CD4-positive, alpha-beta memory T cell (primary cell): ENCODE measurements around the gene OAS1. TPM values are rescaled to one million over a fixed set of nuclear protein-coding genes. Genes with fewer than 3 reads are reported as not detected.
"Not testable (repeated sequence)": the region's sequence is repeated elsewhere in the genome, so short reads cannot be mapped to it uniquely, and the experiment has no call there.

Source experiments
- CTCF ChIA-PET: fragments of 350-600 bp; sonication (Branson Sonifier 250); formaldehyde crosslinking; loops from one replicate; lab custom pipeline; 2021; ENCODE audit warnings: inconsistent platforms; ENCODE audit not compliant: partially characterized antibody; lab: Charles Lee
- POLR2A ChIA-PET: fragments of 350-600 bp; sonication (Branson Sonifier 250); formaldehyde crosslinking; loops from one replicate; lab custom pipeline; 2021; ENCODE audit not compliant: partially characterized antibody; lab: Charles Lee
- DNase-seq, 5 donors: peaks; one replicate each; pipeline versions ENCODE4 v3.0.0 to v3.0.0-alpha.2; 2020 to 2022; ENCODE audit warnings: mixed read lengths in 1 of 5
- H3K27ac ChIP-seq: one replicate; pipeline ENCODE4 v1.7.0; 2013; ENCODE audit warnings: low read depth, low read length
- H3K27me3 ChIP-seq: 2 replicates; pipeline ENCODE4 v1.7.0; 2013; ENCODE audit warnings: mild to moderate bottlenecking, low read length, moderate library complexity; ENCODE audit not compliant: insufficient read depth
- H3K36me3 ChIP-seq: 2 replicates; pipeline ENCODE4 v1.7.0; 2013; ENCODE audit warnings: mild to moderate bottlenecking, low read length, moderate library complexity; ENCODE audit not compliant: insufficient read depth
- H3K4me1 ChIP-seq: 2 replicates; pipeline ENCODE4 v1.7.0; 2013; ENCODE audit warnings: mild to moderate bottlenecking, low read length, moderate library complexity; ENCODE audit not compliant: insufficient read depth
- H3K4me3 ChIP-seq, 2 donors: one replicate each; pipeline ENCODE4 v1.7.0; 2013; ENCODE audit warnings: low read length in 2 of 2, mild to moderate bottlenecking in 1 of 2
- H3K9me3 ChIP-seq, 2 donors: one replicate each; pipeline ENCODE4 v1.7.0; 2013; ENCODE audit warnings: low read length in 2 of 2, control low read depth in 1 of 2; ENCODE audit not compliant: control insufficient read depth in 1 of 2
- H3K27ac Mint-ChIP-seq, 7 donors: one replicate each; pipeline ENCODE4 v1.8.0; 2020 to 2021; ENCODE audit warnings: mixed read lengths in 7 of 7, mild to moderate bottlenecking in 6 of 7, inconsistent platforms in 3 of 7, moderate library complexity in 3 of 7
- H3K27me3 Mint-ChIP-seq, 2 donors: one replicate each; pipeline ENCODE4 v1.8.0; 2020 to 2021; ENCODE audit warnings: mixed read lengths in 2 of 2
- H3K36me3 Mint-ChIP-seq, 2 donors: one replicate each; pipeline ENCODE4 v1.8.0; 2020 to 2021; ENCODE audit warnings: mixed read lengths in 2 of 2, inconsistent platforms in 1 of 2, mild to moderate bottlenecking in 1 of 2
- H3K4me1 Mint-ChIP-seq, 4 donors: one replicate each; pipeline ENCODE4 v1.8.0; 2020 to 2021; ENCODE audit warnings: mixed read lengths in 4 of 4, mild to moderate bottlenecking in 1 of 4
- H3K4me3 Mint-ChIP-seq, 8 donors: one replicate each; pipeline ENCODE4 v1.8.0; 2020 to 2021; ENCODE audit warnings: mixed read lengths in 8 of 8, mild to moderate bottlenecking in 7 of 8, moderate library complexity in 6 of 8, inconsistent platforms in 3 of 8
- H3K9me3 Mint-ChIP-seq, 8 donors: one replicate each; pipeline ENCODE4 v1.8.0; 2020 to 2021; ENCODE audit warnings: mixed read lengths in 8 of 8, mild to moderate bottlenecking in 5 of 8, inconsistent platforms in 3 of 8, moderate library complexity in 1 of 8
- intact Hi-C: fragments of 100-400 bp; cut with micrococcal nuclease; formaldehyde crosslinking; loops from one replicate; pipeline ENCODE4 v1.15.1; 2023
- polyA plus RNA-seq, 2 donors: library from polyadenylated mRNA; unstranded; fragments of 300-500 nt; fragmentation: Illumina TruSeq; gene quantifications; one replicate each; pipeline ENCODE4 v1.2.3, GENCODE V29; 2021
- total RNA-seq, 2 experiments: library from RNA; stranded (reverse); gene quantifications; one replicate each; pipeline ENCODE4 v1.2.3, GENCODE V29; 2021

Gene OAS1
- total and polyA plus RNA-seq, 4 experiments from 2014 or later, result 8.4 to 49.3 (median 20.6) TPM

DNA sequence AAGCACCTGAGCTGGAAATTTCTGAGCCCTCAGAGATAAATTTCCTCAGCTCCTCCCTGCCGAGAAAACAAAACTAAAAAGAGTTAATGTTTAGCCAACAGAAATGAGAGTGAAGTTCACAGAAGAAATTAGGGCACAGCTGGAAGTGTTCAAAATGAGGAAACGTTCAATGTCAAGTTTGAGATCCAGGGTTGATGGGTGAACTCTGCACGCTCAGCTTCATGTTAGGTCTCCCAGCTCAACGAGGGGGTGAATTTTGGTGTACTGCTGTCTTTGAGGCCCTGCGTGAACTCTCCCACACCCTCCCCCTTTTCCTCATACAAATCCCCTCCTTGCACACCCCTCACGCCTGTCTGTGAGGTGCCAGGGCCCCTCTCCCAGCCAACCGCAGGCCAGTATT, 18.2 kb downstream of the OAS1 start:
- CTCF ChIA-PET, result interaction anchor here (1.2 to 1.5 kb wide), 2 partner anchors 25 to 68 kb away, joined by 3 to 6 read pairs; no protein-coding TSS in a partner anchor
- Mint-ChIP-seq H3K4me1 (peaks cover 0 to 3% (median 0%) of the 10 kb centered on the region in 4 donors), H3K4me3 (no peak overlapping the region), H3K27me3 (no peaks in the 10 kb centered on the region), H3K27ac (peak overlapping the region in 1 of 7 donors; percentile 69), H3K9me3 (peaks cover 0 to 8% (median 3%) of the 10 kb centered on the region in 8 donors), H3K36me3 (peaks cover 26 to 60% of the 10 kb centered on the region in 2 donors)
- intact Hi-C loops, result no loop called here
- no peak overlapping the region for H3K27ac ChIP-seq
- no peaks in the 10 kb centered on the region for H3K9me3 ChIP-seq
- DNase-seq, result no peak
- no peaks in the 10 kb centered on the region for H3K4me1 ChIP-seq
- H3K36me3 ChIP-seq, result peaks cover 12% of the 10 kb centered on the region
- no peak overlapping the region for H3K4me3 ChIP-seq
- POLR2A ChIA-PET, result interaction anchor here (1.1 kb wide), 1 partner anchor 54 kb away, joined by 3 read pairs; the partner anchor contains the start of gene OAS2
- H3K27me3 ChIP-seq, result no peaks in the 10 kb centered on the region

DNA sequence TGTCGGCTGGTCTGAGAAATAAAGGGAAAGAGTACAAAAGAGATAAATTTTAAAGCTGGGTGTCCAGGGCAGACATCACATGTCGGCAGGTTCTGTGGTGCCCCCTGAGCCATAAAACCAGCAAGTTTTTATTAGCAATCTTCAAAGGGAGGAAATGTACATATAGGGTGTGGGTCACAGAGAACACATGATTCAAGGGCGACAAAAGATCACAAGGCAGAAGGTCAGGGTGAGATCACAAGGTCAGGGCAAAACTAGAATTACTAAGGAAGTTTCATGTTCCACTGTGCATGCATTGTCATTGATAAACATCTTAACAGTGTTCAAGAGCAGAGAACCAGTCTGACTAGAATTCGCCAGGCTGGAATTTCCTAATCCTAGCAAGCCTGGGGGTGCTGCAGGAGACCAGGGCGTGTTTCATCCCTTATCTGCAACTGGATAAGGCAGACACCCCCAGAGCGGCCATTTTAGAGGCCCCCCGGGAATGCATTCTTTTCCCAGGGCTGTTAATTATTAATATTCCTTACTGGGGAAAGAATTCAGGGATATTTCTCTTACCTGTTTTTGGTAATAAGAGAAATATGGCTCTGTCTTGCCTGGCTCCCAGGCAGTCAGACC, 19.8 kb downstream of the OAS1 start:
- DNase-seq, POLR2A ChIA-PET, H3K4me3 Mint-ChIP-seq, H3K9me3 ChIP-seq, H3K4me1 Mint-ChIP-seq, intact Hi-C loops, CTCF ChIA-PET, H3K27me3 ChIP-seq, H3K4me3 ChIP-seq, H3K27ac ChIP-seq, H3K36me3 ChIP-seq, H3K4me1 ChIP-seq, H3K9me3 Mint-ChIP-seq, H3K27me3 Mint-ChIP-seq: not testable (repeated sequence)
- Mint-ChIP-seq H3K27ac (peak overlapping the region in 2 of 7 donors; percentile 10 to 28), H3K36me3 (peaks cover 13 to 61% of the 10 kb centered on the region in 2 donors)

DNA sequence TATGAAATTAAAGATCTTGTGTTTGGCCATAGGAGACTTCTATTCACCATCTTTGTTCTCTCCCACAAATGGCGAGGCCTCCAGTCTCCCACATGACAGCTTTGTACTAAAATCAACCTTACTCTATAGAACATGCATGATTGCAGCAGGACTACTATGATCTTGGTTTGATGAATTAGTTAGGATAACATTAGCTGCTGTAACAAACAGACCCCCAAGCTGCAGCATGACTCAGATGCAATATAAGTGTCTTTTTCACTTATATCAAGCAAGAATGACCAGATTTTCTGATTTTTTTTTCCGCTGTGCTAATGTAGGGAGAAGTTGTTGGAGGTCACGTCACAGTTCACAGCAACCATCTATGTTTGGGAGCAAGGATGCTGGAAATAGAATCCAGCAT, 20.7 kb downstream of the OAS1 start:
- Histone ChIP-seq H3K4me3 (no peak overlapping the region), H3K4me1 (no peaks in the 10 kb centered on the region), H3K27me3 (no peaks in the 10 kb centered on the region), H3K9me3 (no peaks in the 10 kb centered on the region), H3K36me3 (no peaks in the 10 kb centered on the region), H3K27ac (no peak overlapping the region)
- Mint-ChIP-seq H3K36me3 (peaks cover 5 to 58% of the 10 kb centered on the region in 2 donors), H3K27ac (no peak overlapping the region), H3K27me3 (no peaks in the 10 kb centered on the region), H3K4me1 (peaks cover 0 to 3% (median 0%) of the 10 kb centered on the region in 4 donors), H3K4me3 (no peak overlapping the region), H3K9me3 (peaks cover 0 to 8% (median 3%) of the 10 kb centered on the region in 8 donors)
- POLR2A ChIA-PET, result interaction anchor here (0.7 to 1.6 kb wide), 2 partner anchors 12 to 19 kb away, joined by 3 to 4 read pairs; no protein-coding TSS in a partner anchor
- CTCF ChIA-PET, result interaction anchor here (0.8 kb wide), 1 partner anchor 65 kb away, joined by 3 read pairs; no protein-coding TSS in a partner anchor
- intact Hi-C loops, result no loop called here
- no peak for DNase-seq

DNA sequence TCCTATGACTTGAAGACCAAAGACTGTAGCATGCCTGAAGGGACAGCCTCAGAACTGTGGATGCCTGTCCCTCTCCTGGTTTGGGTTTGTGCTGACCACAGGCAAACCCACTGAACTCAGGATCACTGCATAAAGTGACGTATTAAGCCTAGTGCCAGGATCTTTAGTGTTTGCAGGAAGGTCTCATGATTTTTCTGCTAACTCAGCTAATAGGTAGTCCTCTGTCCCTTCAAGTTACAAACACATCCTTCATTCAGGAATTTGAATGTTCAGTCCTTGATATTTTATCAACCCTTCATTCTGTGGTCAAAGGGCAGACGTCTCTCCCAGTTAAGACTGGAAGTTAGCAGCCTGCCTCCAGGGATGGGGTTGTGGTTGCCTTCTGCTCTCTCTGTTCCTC, 21.2 kb downstream of the OAS1 start:
- peaks cover 0 to 3% (median under 1%) of the 10 kb centered on the region in 4 donors for H3K4me1 Mint-ChIP-seq
- POLR2A ChIA-PET, result interaction anchor here (0.7 to 1.6 kb wide), 3 partner anchors 12 to 21 kb away, joined by 3 to 5 read pairs (median 4); partner anchors contain the start of gene OAS1
- no peak overlapping the region for H3K4me3 Mint-ChIP-seq
- H3K27me3 Mint-ChIP-seq, result no peaks in the 10 kb centered on the region
- Histone ChIP-seq H3K36me3 (no peaks in the 10 kb centered on the region), H3K9me3 (no peaks in the 10 kb centered on the region), H3K27ac (no peak overlapping the region), H3K27me3 (no peaks in the 10 kb centered on the region), H3K4me3 (no peak overlapping the region), H3K4me1 (no peaks in the 10 kb centered on the region)
- DNase-seq, result no peak
- H3K36me3 Mint-ChIP-seq, result peaks cover 4 to 54% of the 10 kb centered on the region in 2 donors
- H3K27ac Mint-ChIP-seq, result peak overlapping the region in 1 of 7 donors; percentile 17
- H3K9me3 Mint-ChIP-seq, result peaks cover 0 to 8% (median 3%) of the 10 kb centered on the region in 8 donors
- intact Hi-C loops, result no loop called here
- CTCF ChIA-PET, result interaction anchor here (0.8 kb wide), 1 partner anchor 65 kb away, joined by 3 read pairs; no protein-coding TSS in a partner anchor

DNA sequence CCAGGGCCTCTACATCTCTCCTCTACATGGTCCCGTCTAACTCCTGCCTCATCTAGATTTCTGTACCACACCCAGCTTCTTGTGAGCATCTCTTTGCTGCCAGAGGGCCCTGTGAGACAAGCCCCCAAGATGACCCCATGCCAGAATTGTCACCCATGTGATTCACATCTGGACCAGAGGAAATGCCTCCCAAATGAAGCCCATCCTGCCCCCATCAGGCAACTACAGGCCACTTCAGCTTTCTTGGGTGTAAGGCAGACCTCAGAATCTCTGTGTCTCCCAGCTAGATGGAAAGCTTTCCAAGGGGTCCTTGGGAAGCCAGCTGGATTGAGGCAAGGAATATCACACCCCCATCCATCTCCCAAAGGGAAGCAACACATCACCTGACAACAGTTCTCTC, 22.2 kb downstream of the OAS1 start:
- Histone ChIP-seq H3K4me3 (no peak overlapping the region), H3K27me3 (no peaks in the 10 kb centered on the region), H3K27ac (no peak overlapping the region), H3K36me3 (no peaks in the 10 kb centered on the region), H3K4me1 (no peaks in the 10 kb centered on the region), H3K9me3 (no peaks in the 10 kb centered on the region)
- peak overlapping the region in 1 of 7 donors; percentile 58 for H3K27ac Mint-ChIP-seq
- no peak for DNase-seq
- H3K4me3 Mint-ChIP-seq, result no peak overlapping the region
- POLR2A ChIA-PET, result interaction anchor here (1.1 to 1.6 kb wide), 2 partner anchors 11 to 22 kb away, joined by 4 to 5 read pairs; partner anchors contain the start of gene OAS1
- H3K36me3 Mint-ChIP-seq, result peaks cover 3 to 46% of the 10 kb centered on the region in 2 donors
- H3K27me3 Mint-ChIP-seq, result no peaks in the 10 kb centered on the region
- peaks cover 0 to 3% (median 1%) of the 10 kb centered on the region in 4 donors for H3K4me1 Mint-ChIP-seq
- CTCF ChIA-PET, result no interaction called here
- intact Hi-C loops, result no loop called here
- peaks cover 0 to 8% (median 3%) of the 10 kb centered on the region in 8 donors for H3K9me3 Mint-ChIP-seq

DNA sequence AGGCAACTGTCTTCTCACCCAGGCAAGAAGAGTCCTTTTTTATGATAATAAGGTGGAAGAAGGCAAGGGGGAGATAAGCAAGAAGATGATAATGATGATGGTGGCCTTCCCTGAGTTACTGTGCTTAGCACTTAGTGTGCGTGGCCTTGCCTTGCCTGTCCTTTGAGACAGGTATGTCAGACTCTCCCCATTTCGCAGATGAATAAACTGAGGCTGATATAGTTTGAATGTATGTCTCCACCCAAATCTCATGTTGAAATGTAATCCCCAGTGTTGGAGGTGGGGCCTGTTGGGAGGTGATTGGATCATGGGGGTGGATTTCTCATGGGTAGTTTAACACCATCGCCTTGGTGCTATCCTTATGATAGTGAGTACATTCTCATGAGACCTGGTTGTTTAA, 23.0 kb downstream of the OAS1 start:
- intact Hi-C loops, result no loop called here
- Mint-ChIP-seq H3K27ac (no peak overlapping the region), H3K4me1 (peaks cover 0 to 5% (median 4%) of the 10 kb centered on the region in 4 donors), H3K27me3 (no peaks in the 10 kb centered on the region), H3K9me3 (peaks cover 0 to 8% (median 3%) of the 10 kb centered on the region in 8 donors), H3K36me3 (peaks cover 0 to 39% of the 10 kb centered on the region in 2 donors), H3K4me3 (no peak overlapping the region)
- no peaks in the 10 kb centered on the region for H3K4me1 ChIP-seq
- no peak overlapping the region for H3K4me3 ChIP-seq
- no peaks in the 10 kb centered on the region for H3K9me3 ChIP-seq
- H3K27ac ChIP-seq, result no peak overlapping the region
- H3K27me3 ChIP-seq, result no peaks in the 10 kb centered on the region
- ChIA-PET POLR2A (no interaction called here), CTCF (interaction anchor here (3.1 kb wide), 1 partner anchor 29 kb away, joined by 13 read pairs; no protein-coding TSS in a partner anchor)
- H3K36me3 ChIP-seq, result no peaks in the 10 kb centered on the region
- no peak for DNase-seq

DNA sequence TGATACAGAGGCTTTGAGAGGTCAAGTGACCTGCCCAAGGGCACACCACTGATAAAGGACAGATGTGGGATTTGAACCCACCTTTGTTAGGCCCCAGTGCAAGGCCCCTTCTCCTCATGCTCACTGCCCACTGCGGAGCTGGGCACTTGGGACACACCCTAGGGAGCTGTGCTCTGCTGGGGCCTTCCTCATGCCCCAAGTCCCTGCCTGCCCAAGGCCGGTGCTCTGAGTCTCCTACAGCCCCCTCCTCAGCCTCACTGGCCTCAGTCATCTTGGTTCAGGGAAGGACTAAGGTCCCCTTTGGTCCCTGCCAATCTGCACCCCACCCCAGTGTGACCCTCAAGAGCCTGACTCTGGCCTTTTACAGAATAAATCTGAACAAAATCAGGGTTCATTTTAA, 23.6 kb downstream of the OAS1 start:
- Mint-ChIP-seq H3K27me3 (no peaks in the 10 kb centered on the region), H3K4me1 (peaks cover 0 to 6% (median 4%) of the 10 kb centered on the region in 4 donors), H3K36me3 (peaks cover 0 to 33% of the 10 kb centered on the region in 2 donors), H3K27ac (no peak overlapping the region), H3K4me3 (no peak overlapping the region), H3K9me3 (peaks cover 0 to 8% (median 3%) of the 10 kb centered on the region in 8 donors)
- H3K27me3 ChIP-seq, result no peaks in the 10 kb centered on the region
- H3K4me3 ChIP-seq, result no peak overlapping the region
- no peak overlapping the region for H3K27ac ChIP-seq
- H3K9me3 ChIP-seq, result no peaks in the 10 kb centered on the region
- H3K4me1 ChIP-seq, result no peaks in the 10 kb centered on the region
- POLR2A ChIA-PET, result no interaction called here
- intact Hi-C loops, result no loop called here
- CTCF ChIA-PET, result interaction anchor here (1.1 to 3.1 kb wide), 3 partner anchors 14 to 48 kb away, joined by 4 to 13 read pairs (median 4); partner anchors contain the start of gene OAS2
- DNase-seq, result no peak
- no peaks in the 10 kb centered on the region for H3K36me3 ChIP-seq
